Hindlimb muscle (tissue), 1 donor: ENCODE results near the gene CFDP1. TPM values are rescaled to one million over a fixed set of nuclear protein-coding genes. Genes with fewer than 3 reads are reported as not detected.
"Not testable (repeated sequence)": the region's sequence is repeated elsewhere in the genome, so short reads cannot be mapped to it uniquely, and the experiment has no call there.

Experiments
- DNase-seq: peaks from one replicate; pipeline ENCODE4 v3.0.0-alpha.2; 2013
- polyA plus RNA-seq: library from polyadenylated mRNA; unstranded; fragments of 120-200 nt; gene quantifications from one replicate; pipeline ENCODE4 v1.2.1, GENCODE V29; 2013; ENCODE audit not compliant: insufficient read length

Gene CFDP1
- polyA plus RNA-seq, 1 donor = 73.0 TPM

DNA sequence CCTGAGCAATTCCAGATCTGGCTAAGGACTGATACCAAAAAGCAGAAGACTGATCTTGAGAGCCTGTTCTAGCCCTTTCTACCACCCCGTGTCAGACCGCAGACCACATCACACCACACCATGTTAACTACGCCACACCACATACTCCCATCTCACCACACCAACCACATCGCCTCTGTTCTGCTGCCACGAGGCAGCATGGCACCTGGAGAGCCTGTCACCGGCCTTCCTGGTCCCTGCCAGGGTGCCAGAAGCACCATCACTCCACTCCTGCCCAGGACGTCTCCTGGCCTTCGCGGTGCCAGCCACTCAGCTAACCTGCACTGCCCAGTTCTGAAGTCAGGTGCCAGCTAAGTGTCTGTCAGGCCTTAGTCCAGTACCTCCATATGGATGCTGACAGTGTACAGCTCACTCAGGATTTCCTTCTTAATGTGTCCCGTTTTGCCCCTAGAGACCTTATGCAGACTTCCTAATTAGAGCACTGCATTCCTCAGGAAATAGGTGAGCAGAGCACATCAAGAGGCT lies 144.6 kb downstream of the CFDP1 start:
- DNase-seq = no peak

DNA sequence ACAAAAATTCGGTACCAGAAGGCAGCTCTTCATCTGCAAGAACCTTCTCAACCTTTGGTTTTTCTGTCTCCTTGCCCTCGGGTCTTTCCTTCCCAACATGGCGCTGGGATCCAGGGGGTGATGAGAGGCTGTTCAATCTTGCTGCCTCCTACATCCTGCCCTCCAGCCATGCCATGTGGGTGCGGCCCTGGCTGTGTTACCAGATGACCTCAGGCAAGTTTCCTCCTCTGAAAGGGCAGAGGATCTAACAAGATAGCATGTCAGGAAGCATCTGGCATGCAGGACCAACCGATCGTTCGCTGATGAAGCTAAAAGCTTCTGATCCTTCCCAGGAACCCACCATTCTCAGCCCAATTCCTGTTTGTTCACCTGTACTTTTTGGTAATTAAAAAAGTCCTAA lies 145.1 kb downstream of the CFDP1 start:
- no peak for DNase-seq

DNA sequence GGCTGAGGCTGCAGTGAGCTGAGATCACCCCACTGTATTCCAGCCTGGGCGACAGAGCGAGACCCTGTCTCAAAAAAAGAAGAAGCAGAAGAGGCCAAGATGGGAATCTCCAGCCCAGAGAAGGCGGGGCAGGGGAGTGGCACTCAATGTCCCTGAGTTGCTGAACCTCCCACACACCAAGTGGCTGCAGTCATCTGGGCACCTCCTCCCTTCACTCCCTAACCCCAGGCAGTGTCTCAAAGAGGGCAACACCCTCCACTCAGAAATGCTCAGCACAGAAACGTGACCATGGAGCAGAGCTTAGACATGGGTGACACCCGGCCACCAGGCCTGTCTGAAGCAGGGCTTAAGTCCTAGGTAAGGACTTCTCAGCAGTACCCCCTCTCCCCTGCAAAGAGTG lies 145.6 kb downstream of the CFDP1 start:
- DNase-seq = no peak

DNA sequence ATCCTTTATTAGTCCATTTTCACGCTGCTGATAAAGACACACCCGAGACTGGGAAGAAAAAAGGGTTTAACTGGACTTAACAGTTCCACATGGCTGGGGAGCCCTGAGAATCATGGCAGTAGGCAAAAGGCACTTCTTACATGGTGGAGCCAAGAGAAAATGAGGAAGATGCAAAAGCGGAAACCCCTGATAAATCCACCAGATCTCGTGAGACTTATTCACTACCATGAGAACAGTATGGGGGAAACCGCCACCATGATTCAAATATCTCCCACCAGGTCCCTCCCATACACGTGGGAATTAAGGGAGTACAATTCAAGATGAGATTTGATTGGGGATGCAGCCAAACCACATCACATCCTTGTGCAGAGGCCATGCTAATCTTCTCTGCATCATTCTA lies 146.9 kb downstream of the CFDP1 start:
- no peak for DNase-seq

DNA sequence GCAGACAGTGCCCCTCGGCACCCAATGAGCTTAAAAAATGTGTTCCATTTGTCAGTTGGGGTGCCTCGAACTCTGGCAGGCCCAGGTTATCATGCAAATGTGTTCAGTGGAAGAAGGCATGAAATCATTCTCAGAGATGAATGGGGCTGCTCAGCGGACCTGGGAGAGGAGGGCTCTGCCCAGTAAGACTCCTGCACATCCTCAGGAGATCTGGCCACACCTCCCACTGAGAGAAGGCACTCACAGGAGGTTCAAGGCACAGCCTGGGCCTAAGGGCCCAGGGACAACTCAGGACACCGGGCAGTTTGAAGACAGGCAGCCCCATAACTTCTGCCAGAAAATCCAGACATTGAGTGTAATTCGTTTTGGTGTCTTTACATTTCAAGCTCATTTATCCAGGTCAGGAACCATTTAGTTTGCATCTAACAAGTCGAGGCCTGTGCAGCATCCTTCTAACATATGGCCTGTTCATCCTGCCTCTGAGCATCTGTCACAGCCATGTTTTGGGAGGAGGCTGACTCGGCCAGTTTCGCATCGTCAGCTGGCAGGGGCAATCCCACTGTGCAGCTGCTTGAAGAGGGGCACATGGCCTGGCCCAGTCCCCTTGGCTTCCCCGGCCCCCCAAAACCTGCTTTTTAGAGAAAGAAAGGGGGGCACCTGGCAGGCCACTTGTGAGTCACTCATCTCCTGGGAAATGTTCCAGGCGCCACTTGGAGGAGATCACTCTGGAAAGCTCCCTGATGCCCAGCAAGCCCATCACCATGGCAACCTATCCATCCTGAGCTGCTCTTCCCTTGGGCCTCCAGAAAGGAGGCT lies 150.6 kb downstream of the CFDP1 start:
- no peak for DNase-seq

DNA sequence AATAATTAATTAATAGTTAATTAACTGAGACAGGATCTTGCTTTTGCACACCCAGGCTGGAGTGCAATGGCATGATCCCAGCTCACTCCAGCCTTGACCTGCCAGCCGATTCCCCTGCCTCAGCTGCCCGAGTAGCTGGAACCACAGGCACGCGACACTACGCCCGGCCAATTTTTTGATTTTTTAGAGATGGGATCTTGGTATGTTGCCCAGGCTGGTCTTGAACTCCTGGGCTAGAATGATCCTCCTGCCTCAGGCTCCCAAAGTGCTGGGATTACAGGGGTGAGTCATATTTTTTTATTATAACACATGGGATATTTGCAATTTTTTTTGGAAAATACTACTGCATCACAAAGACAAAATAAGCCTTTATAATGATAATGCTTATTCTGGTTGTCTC lies 151.5 kb downstream of the CFDP1 start:
- DNase-seq = no peak

DNA sequence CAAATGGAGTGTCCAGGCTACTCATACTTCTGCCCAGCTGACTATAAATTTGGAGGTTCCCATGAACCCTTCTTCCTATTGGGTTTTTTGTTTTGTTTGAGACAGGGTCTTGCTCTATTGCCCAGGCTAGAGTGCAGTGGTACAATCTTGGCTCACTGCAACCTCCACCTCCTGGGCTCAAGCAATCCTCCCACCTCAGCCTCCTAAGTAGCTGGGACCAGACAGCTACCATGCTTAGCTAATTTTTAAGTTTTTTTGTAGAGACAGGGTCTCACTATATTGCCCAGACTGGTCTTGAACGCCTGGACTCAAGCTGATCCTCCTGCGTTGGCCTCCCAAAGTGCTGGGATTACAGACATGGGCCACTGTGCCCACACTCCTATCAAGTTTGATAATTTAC lies 152.3 kb downstream of the CFDP1 start:
- not testable (repeated sequence) for DNase-seq

DNA sequence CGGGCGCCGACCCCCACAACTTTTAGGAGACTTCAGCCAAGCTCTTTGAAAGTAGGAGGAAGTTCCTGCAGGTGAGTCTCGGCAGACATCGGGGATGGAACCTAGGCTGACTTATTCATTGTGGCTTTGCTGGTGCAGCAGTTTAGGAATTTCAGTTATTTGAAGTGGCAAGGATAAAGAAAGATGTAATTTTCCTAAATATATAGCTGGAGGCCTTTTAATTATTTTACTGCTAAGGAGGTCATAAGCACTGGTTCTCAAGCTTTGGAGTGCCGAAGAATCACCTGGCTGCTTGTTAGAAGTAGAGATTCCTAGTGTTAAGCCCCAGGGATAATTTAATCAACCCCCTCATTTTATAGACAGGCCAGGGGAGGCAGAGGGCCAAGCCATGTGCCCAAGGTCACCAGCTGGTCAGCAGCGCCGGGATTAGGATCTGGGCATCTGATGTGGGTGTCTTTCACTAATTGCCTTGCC lies 152.9 kb downstream of the CFDP1 start:
- DNase-seq = no peak

DNA sequence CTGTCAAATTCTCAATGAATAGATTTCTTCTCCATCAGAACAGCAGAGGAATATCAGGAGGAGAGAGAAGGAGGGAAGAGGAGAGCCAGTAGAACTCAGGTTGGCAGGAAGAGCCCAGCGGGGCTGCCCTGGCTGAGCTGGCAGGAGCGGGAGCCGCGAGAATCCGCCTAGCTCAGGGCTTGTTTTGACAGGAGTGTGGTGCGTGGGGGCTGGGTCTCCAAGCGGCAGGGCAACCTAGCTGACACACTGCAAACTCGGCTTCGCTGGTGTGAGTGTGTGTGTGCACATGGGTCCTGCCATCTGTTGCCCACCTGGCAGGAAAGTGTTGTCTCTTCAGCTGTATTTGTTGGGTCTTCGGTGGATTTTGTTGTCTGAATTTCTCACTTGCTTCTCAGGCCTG lies 154.0 kb downstream of the CFDP1 start:
- DNase-seq = no peak

DNA sequence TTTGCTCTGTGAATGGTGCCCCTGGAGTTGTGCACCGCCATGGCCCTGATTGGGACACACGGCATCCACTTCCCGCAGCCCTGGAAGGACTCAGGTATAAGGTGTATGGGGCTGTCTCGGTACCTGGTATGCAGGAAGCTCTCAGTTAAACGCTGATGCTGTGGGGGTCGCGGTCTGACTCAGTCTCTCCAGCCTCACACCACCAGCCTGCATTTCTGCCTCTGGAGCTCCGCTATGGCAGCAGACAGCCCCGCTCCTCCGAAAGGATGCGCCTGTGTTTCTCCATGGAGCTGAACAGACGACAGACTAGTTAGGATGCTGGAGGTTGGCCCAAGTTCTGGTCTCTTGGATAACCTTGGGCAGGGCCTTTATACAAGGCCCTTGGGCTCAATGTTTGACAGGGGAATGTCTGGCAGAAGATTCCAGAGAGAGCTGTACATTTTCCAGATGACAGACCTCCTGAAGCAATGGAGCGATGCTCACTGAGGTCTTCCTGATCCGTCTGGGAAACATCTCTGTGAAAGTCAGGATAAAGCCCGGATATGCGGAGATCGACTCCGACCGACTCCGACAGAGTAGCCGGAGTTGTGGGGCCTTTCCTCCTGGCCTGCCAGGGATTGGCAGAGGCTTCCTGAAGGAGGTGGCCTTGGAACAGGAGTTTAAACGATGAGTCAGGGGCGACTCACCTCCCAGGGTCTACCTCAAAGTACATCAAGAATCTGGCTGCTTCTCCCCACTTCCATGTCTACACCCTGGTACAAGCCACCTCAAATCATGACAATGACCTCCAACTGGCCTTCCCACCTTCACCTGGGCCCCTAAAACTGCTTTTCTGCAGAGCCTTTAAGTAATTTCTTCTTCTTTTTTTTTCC lies 160.0 kb downstream of the CFDP1 start:
- DNase-seq = no peak

DNA sequence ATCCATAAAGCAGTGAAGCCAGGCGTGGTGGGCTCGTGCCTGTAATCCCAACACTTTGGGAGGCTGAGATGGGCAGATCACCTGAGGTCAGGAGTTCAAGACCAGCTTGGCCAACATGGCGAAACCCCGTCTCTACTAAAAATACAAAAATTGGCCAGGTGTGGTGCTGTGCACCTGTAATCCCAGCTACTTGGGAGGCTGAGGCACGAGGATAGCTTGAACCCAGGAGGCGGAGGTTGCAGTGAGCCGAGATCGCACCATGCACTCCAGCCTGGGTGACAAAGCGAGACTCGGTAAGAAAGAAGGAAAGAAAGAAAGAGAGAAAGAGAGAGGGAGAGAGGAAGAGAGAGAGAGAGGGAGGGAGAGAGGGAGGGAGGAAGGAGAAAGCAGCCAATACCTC lies 160.7 kb downstream of the CFDP1 start:
- not testable (repeated sequence) for DNase-seq

DNA sequence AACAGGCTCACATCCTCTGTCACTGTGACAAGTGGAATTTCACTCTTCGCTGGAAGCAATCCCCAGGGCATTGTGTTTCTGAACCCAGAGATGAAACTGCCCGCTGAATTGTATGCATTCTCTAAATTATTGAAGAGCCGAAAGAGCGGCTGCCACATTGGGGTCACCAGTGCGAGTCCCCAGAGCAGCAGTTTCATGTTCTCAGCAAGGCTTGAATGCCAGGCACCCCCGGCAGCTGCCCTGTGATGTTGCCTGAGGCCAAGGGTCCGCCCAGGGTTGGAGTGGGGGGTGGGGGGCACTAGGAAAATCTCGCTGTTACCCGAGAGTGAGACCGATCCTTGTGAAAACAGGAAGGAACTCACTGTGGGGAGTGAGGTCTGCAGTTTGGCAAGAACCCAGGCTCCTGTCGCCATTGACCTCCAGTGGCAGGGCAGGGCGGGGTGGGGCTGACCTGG lies 161.2 kb downstream of the CFDP1 start:
- no peak for DNase-seq

DNA sequence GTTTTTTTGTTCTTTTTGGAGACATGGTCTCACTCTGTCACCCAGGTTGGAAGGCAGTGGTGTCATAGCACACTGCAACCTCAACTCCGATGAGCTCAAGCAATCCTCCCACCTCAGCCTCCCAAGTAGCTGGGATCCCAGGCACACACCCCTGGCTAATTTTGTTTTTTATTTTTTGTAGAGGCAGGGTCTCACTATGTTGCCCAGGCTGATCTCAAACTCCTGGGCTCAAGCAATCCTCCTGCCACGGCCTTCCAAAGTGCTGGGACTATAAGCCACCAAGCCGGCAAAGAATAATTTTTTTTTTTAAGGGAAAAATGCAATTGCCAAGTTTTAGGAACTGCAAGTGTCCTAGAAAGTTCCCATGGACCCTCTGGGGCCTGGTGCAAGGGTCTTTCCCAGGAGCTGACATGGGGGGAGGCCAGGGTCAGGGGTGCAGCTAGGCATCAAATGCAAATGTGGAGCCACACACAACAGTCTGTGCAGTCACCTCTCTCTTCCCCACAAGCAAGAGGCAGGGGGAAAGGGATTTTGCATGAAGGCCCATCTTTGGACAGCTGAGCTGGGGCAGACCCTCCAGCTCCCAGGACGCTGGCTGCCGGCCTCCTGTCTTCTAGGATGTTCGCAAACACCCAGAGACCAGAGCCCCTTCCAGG lies 161.7 kb downstream of the CFDP1 start:
- DNase-seq = no peak

DNA sequence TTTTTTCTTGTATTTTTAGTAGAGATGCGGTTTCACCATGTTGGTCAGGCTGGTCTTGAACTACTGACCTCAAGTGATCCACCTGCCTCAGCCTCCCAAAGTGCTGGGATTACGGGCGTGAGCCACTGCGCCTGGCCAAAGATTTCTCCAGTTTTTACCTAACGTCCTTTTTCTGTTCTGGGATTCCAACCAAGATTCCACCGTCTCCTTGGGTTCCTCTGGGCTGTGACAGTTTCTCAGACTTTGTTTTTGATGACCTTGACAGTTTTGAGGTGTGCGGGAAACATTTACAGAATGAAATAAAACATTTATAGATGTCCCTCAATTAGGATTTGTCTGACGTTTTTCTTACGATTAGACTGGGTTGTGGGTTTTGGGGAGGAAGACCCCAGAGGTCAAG lies 163.9 kb downstream of the CFDP1 start:
- not testable (repeated sequence) for DNase-seq

DNA sequence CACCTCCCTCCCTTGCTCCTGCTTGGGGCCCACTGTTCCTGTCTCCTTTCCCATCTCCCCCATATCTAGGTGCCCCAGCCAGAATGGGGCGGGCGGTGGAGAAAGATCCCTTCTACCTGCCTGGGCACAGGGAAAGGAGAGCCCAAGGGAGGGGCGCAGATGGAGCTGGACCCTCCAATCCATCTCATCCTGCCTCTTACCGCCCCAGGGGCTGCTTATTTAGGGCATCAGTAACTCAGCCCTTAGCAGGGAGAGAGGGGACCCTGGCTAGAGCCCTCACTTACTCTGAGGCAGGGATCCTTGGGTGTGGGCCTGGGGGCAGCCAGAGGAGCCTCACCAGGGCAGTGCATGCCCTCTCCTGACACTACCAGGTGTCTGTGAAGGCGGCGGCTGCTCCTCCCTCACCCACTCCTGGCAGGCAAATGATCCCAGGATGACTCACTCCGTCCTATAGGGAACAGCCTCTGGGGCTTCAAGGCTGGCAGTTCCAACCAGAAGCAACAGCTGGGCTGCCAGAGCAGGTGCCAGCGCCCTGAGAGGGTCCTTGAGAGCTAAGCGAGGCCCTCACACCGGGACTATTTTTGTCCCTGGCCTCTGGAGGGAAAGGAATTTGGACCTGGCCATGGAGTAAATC lies 165.6 kb downstream of the CFDP1 start:
- DNase-seq = no peak

DNA sequence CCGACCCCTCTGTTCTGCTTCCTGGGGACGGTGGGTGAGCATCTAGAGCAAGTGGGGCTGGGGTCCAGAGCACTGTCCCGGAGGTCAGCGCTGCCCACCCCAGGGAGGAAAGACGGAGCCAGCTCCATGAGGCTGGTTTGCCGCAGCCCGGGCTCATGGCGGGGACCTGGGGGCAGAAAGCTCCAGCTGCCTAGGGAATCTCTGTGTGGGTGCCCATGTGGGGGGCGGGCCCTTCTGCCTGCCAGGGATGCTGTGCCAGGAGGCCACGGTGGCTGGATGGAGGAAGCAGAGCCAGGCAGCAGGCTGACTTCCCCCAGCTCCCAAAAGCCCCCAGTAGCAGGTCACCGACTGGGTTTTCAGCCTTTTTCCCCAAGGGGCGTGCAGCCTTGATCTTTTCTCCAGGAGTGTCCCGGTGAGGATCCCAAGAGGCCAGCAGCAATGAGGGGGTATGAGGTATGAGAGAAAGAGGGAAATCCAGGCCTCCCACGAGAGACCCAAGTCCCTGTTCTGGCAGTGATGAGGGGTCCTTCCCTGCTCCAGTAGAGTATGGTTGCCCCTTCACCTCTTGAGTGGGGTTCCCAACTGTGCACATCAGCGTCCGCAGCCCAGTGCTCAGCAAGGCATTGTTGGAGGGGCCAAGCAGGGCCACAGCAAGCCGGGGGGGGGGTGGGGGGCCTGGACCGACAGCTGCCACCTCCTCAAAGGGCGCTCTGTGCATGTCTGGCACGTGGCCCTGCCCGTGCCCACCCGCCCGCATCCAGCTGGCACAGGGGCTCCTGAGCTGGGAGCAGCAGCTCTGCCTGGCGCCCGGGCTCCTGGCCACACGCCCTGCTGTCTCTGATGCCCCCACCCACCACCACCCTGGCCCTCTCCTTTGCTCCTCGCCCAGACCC lies 166.3 kb downstream of the CFDP1 start:
- no peak for DNase-seq

DNA sequence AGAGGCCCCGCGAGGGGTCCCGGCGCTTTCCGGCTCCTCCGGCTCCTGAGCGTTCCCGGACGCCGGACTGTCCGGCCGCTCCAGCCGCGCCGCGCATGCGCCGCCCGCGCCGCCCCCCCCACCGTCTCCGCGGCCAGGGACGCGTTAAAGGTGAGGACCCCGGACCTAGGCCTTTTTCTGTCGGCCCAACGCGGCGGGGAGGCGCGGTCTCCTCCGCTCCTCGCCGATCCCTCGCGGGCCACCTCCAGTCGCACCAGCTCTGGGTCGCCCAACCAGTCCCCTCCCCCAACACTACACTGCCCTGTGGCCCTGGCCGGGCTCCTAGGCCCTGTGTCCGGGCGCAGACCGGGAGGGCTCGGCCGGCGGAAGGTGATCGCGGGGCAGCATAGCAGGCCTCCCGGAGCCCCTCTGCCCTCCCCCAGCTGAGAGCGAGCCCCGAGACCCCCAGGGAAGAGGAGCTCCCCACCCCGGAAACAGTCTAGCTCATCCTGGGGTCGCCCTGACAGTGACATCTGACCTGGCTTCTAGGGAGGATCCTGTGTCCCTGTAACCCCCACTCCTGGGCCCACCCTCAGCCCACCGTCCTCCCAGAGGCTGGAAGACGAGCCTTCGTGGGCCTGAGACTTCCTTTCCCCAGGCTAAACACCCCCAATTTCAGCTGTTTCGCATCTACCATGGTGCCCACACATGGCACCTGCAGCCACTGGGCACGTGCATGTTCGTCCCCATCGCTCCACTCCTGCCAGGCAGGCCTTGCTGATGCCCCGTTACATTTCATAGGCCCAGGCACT lies 167.2 kb downstream of the CFDP1 start:
- DNase-seq = peak; percentile 87

DNA sequence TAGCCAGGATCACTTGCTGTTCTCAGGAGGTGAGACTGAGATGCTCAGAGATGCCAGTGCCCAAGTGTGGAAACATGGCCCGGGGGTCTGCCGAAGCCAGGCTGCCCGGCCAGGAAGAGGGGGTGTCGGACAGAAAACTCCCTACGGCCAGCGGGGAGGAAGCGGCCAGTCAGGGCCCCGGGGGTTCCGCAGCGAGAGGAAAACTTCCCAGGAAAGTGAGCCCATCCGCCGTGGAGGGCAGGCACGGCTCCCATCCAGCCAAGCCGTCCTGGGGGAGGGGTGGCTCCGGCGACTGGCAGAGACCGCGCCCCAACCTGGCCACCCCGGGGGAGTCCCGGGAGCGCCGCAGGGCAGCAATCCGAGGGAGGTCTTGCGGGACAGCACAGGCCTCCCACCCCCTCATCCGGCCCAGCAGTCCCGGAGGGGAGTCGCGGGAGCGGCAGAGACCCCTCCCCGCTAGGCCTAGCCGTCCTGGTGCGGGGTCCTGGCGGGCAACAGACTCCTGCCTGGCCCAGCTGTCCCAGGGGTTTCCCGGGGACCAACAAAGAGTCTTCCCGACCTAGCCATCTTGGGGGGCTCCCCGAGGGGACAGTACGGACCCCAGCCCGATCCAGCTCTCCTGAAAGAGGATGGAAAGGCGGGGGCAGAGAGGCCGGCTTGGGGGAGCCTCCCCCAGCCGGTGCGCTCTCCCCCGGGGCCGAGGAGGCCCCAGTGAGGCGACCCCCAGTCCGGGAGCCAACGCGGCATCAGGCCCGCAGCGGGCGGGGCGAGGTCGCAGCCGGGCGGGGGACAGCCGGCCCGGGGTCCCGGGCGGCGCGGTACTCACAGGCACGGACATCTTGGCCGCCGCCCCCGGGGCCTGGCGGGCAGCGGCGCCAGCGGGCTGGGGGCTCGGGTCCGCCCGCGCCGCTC lies 168.0 kb downstream of the CFDP1 start:
- DNase-seq = peak; percentile 46

DNA sequence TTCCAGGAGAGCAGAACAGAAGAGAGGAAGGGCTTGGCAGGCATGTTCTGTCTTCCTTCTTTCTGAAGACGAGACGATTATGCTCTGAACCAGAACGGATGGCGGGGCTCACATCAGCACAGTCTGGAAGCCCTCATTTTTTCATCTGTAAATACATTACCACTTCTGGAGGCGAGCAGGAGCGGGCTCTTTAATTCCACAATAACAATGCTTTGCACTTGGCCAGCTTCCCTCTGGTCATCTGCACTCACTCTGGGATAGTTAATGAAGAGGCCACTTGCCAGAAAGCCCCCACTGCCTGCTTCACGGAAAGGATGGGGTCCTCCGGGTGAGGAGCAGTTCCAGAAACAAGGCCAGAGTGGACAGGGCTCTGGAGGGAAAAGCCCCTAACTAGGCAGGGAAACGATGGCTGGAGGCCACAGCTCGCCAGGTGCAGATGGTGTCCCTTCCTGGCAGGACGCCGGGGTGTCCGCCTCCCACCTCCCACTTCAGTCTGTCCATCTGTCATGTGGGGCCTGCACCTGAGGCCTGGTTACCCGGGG lies 168.8 kb downstream of the CFDP1 start:
- DNase-seq = peak; percentile 63
